HUES6 (cell line): Measurements from ENCODE around the gene ASB7.
"Not testable (repeated sequence)": the region's sequence is repeated elsewhere in the genome, so short reads cannot be mapped to it uniquely, and the experiment has no call there.

Source experiments
- H3K27ac ChIP-seq: 2 replicates; pipeline ENCODE4 v1.7.0; 2013; ENCODE audit warnings: low read depth, mild to moderate bottlenecking, low read length, inconsistent platforms
- H3K27me3 ChIP-seq: 2 replicates; pipeline ENCODE4 v1.6.1; 2013; ENCODE audit warnings: low read length; ENCODE audit not compliant: control insufficient read depth, insufficient read depth
- H3K36me3 ChIP-seq: 2 replicates; pipeline ENCODE4 v1.6.1; 2013; ENCODE audit warnings: low read length; ENCODE audit not compliant: control insufficient read depth, insufficient read depth
- H3K4me1 ChIP-seq: 2 replicates; pipeline ENCODE4 v1.6.1; 2013; ENCODE audit warnings: low read length; ENCODE audit not compliant: control insufficient read depth, insufficient read depth
- H3K4me3 ChIP-seq: 2 replicates; pipeline ENCODE4 v1.5.1; 2013; ENCODE audit warnings: low read depth, low read length
- H3K9ac ChIP-seq: one replicate; pipeline ENCODE4 v1.6.1; 2013; ENCODE audit warnings: mild to moderate bottlenecking, low read length
- H3K9me3 ChIP-seq: 2 replicates; pipeline ENCODE4 v1.6.1; 2013; ENCODE audit warnings: low read depth, low read length; ENCODE audit not compliant: control insufficient read depth, insufficient read depth

The ASB7 gene

GRCh38 chr15:100571592-100572167 is 30.7 kb upstream of the ASB7 start:
- no peak overlapping the region for H3K27ac ChIP-seq
- H3K27me3 ChIP-seq: no peaks in the 10 kb centered on the region
- no peak overlapping the region for H3K9ac ChIP-seq
- no peaks in the 10 kb centered on the region for H3K4me1 ChIP-seq
- peaks cover 23% of the 10 kb centered on the region for H3K36me3 ChIP-seq
- no peak overlapping the region for H3K4me3 ChIP-seq
- H3K9me3 ChIP-seq: no peaks in the 10 kb centered on the region

- H3K9ac ChIP-seq: no peak overlapping the region
- no peaks in the 10 kb centered on the region for H3K4me1 ChIP-seq
- no peak overlapping the region for H3K4me3 ChIP-seq
- no peak overlapping the region for H3K27ac ChIP-seq
- H3K9me3 ChIP-seq: no peaks in the 10 kb centered on the region
- H3K36me3 ChIP-seq: peaks cover 23% of the 10 kb centered on the region
- no peaks in the 10 kb centered on the region for H3K27me3 ChIP-seq
Measured at GRCh38 chr15:100572362-100572983, 29.9 kb upstream of the ASB7 start.

GRCh38 chr15:100573526-100573925 is 28.9 kb upstream of the ASB7 start:
- Histone ChIP-seq H3K27ac (no peak overlapping the region), H3K4me3 (no peak overlapping the region), H3K9me3 (no peaks in the 10 kb centered on the region), H3K36me3 (peaks cover 23% of the 10 kb centered on the region), H3K27me3 (no peaks in the 10 kb centered on the region), H3K4me1 (no peaks in the 10 kb centered on the region), H3K9ac (no peak overlapping the region)

- Histone ChIP-seq H3K4me1 (no peaks in the 10 kb centered on the region), H3K27ac (no peak overlapping the region), H3K4me3 (no peak overlapping the region), H3K27me3 (no peaks in the 10 kb centered on the region), H3K36me3 (peaks cover 8% of the 10 kb centered on the region), H3K9me3 (peaks cover 27% of the 10 kb centered on the region), H3K9ac (no peak overlapping the region)
Measured at GRCh38 chr15:100580414-100580813, 22.0 kb upstream of the ASB7 start.

- Histone ChIP-seq H3K27me3 (no peaks in the 10 kb centered on the region), H3K4me3 (no peak overlapping the region), H3K27ac (no peak overlapping the region), H3K4me1 (no peaks in the 10 kb centered on the region), H3K9me3 (peaks cover 74% of the 10 kb centered on the region), H3K9ac (no peak overlapping the region), H3K36me3 (peaks cover 2% of the 10 kb centered on the region; the same call in 1 of the 2 replicates)
Measured at GRCh38 chr15:100588638-100589242, 13.6 kb upstream of the ASB7 start.

- not testable (repeated sequence) for H3K4me3 ChIP-seq, H3K27me3 ChIP-seq, H3K36me3 ChIP-seq, H3K27ac ChIP-seq, H3K4me1 ChIP-seq, H3K9ac ChIP-seq
- H3K9me3 ChIP-seq: peaks cover 55% of the 10 kb centered on the region
Measured at GRCh38 chr15:100591163-100591562, 11.2 kb upstream of the ASB7 start.

GRCh38 chr15:100591835-100592234 is 10.6 kb upstream of the ASB7 start:
- H3K4me3 ChIP-seq: no peak overlapping the region
- no peak overlapping the region for H3K27ac ChIP-seq
- H3K9me3 ChIP-seq: peaks cover 53% of the 10 kb centered on the region
- no peak overlapping the region for H3K9ac ChIP-seq
- H3K27me3 ChIP-seq: no peaks in the 10 kb centered on the region
- H3K4me1 ChIP-seq: no peaks in the 10 kb centered on the region
- H3K36me3 ChIP-seq: no peaks in the 10 kb centered on the region

GRCh38 chr15:100592898-100593297 is 9.5 kb upstream of the ASB7 start:
- Histone ChIP-seq H3K27me3 (no peaks in the 10 kb centered on the region), H3K9me3 (peaks cover 45% of the 10 kb centered on the region), H3K27ac (no peak overlapping the region), H3K9ac (no peak overlapping the region), H3K36me3 (no peaks in the 10 kb centered on the region), H3K4me1 (no peaks in the 10 kb centered on the region), H3K4me3 (no peak overlapping the region)

GRCh38 chr15:100593431-100593830 is 9.0 kb upstream of the ASB7 start:
- Histone ChIP-seq H3K9ac (no peak overlapping the region), H3K4me3 (no peak overlapping the region)

GRCh38 chr15:100595964-100596363 is 6.4 kb upstream of the ASB7 start:
- Histone ChIP-seq H3K9ac (no peak overlapping the region), H3K4me1 (peaks cover 4% of the 10 kb centered on the region; the same call in 1 of the 2 replicates), H3K27ac (no peak overlapping the region), H3K4me3 (no peak overlapping the region), H3K27me3 (no peaks in the 10 kb centered on the region), H3K9me3 (peaks cover 17% of the 10 kb centered on the region), H3K36me3 (no peaks in the 10 kb centered on the region)

More at GRCh38 chr15:100593431-100593830, 9.0 kb upstream of the ASB7 start:
- Histone ChIP-seq H3K9me3 (peaks cover 39% of the 10 kb centered on the region), H3K4me1 (no peaks in the 10 kb centered on the region), H3K27me3 (no peaks in the 10 kb centered on the region), H3K27ac (no peak overlapping the region), H3K36me3 (no peaks in the 10 kb centered on the region)

- Histone ChIP-seq H3K4me1 (peaks cover 4% of the 10 kb centered on the region; the same call in 1 of the 2 replicates), H3K36me3 (no peaks in the 10 kb centered on the region), H3K9me3 (peaks cover 11% of the 10 kb centered on the region), H3K9ac (no peak overlapping the region), H3K4me3 (no peak overlapping the region), H3K27me3 (no peaks in the 10 kb centered on the region), H3K27ac (no peak overlapping the region)
Measured at GRCh38 chr15:100596792-100597191, 5.6 kb upstream of the ASB7 start.
